Stimulated activated CD4-positive, alpha-beta T cell treated with anti-CD3 and anti-CD28 coated beads, Interleukin-4, amount 100 ng/mL, for 1 hour (primary cell): ENCODE measurements around the gene SORD.
"Not testable (repeated sequence)": the region's sequence is repeated elsewhere in the genome, so short reads cannot be mapped to it uniquely, and the experiment has no call there.

Source experiments
- DNase-seq: peaks from one replicate; pipeline ENCODE4 v3.0.0-alpha.2; 2020

The SORD gene

GRCh38 chr15:45100884-45101625 lies 78.1 kb downstream of the SORD start:
- DNase-seq = no peak

- DNase-seq = no peak
Measured at GRCh38 chr15:45101749-45102148, 78.8 kb downstream of the SORD start.

DNA sequence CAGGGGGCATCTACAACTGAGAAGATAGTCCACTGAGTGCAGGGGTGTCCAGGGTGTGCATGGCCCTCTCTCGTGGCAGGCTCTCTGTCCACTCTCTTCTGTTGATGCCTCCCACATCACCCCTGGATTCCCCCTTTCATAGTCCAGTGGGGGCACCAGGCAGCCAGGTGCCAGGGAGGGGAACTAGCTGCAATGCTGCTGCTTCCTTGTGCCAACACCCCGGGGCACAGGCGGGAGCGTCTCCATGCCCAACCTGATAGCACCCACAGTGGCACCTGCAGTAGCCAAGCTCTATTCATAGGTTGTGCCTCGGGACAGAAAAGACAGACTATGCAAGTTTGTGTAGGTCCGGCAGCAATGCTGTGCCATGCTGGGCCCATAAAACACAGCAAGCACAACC lies 79.2 kb downstream of the SORD start:
- no peak for DNase-seq

GRCh38 chr15:45104170-45104569 lies 81.2 kb downstream of the SORD start:
- not testable (repeated sequence) for DNase-seq

GRCh38 chr15:45105586-45105985 lies 82.6 kb downstream of the SORD start:
- DNase-seq = no peak

GRCh38 chr15:45106002-45106790 lies 83.2 kb downstream of the SORD start:
- no peak for DNase-seq

DNA sequence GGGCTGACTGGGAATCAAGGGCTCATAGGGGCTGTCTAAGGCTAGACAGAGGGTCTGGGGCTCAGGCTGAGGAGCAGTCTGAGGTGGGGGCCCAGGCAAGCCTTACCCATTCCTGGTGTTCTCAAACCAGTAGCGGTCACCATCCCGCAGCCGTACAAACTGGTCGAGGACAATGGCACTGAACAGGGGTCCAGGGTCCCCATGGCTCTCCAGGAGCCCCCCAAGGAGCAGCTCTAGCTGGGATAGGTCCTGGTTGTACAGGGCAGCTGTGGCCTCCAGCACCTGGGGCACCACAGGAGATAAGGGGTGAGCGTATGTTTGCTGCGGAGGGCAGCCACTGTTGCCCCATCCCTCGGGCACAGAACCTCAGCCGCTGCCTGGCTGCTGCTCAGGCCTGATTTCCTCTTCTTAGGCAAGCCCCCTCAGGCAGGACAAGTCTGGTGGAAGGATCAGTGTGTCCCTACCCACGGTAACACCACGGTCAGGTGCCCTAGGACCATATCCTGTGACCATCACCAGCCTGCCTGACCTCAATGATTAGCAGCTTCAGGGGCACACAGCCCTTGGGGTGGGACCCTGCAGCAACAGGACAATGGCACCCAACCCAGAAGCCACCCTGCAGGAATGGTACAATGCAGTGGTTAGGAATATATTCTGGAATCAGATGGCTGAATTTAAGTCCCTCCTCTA lies 85.1 kb downstream of the SORD start:
- DNase-seq = no peak

- DNase-seq = no peak
Measured at GRCh38 chr15:45110256-45110820, 87.3 kb downstream of the SORD start.

DNA sequence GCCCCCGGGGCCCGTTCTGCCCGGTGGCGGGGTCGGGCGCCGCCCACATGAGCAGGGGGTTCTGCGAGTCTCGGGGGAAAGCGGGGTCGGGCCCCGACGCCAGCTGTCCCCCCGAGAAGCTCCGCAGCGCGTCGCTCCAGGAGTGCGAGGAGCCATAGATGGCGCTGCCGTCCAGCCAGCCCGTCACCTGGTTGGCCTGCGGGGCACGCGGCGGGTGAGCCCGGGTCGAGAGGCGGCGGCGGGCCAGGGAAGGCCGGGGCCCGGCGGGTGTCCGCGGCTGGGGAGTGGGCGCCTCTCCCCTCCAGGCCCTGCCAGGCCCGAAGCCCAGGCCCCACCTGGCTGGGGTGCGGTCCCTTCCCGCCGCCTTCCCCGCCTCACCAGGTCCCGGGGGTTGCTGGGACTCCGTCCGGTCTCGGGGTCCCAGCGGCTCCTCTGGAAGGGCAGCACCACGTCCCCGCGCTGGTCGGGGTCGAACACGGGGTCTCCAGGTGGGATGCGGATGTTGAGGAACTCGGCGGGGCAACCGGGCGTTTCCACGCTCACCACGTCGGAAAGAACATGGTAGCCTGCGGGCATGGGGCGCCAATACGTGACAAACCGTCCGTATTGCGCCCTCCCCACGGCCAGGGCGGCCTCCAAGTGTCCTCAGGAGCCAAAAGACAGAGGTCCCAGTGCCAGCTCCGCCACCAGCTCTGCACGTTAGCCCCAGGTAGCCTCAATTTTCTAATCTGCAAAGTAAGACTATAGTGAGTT lies 88.6 kb downstream of the SORD start:
- no peak for DNase-seq

GRCh38 chr15:45112143-45112590 lies 89.2 kb downstream of the SORD start:
- DNase-seq = no peak

DNA sequence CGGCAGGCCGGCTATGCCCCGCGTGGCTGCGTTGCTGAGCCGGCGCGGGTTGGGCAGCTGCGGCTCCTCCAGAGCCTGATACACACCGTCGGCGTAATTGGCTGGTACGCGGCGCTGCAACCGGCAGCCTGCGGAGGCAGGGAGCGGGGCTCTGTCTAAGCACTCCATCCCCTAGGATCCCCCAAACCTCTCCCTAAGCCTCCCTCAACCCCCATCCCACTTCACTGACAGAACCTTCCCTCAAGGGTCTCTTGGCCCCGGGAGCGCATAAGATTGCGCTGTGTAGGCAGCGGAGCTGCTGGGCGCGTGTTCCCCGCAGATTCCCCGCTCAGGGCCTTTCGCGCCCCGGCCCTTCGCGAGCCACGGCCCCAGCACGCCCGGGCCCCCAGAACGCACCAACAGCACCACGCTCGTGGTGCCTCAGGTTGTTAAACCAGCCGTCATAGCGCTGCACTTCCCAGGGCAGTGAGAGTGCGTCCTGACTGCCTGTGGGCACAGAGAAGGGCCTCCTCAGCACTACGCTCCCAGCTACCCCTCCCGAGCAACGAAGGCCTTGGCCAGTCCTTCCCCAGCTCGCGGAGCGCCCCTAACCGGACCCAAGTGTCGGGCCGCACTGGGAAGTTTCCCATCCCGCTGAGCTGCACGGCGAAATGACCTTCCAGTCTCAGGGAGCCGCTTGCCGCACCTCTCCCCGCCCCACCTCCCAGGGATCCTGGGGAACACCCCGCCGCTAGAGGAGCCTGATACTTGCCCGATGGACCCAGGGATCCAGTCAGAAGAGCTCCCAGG lies 89.8 kb downstream of the SORD start:
- DNase-seq = no peak

DNA sequence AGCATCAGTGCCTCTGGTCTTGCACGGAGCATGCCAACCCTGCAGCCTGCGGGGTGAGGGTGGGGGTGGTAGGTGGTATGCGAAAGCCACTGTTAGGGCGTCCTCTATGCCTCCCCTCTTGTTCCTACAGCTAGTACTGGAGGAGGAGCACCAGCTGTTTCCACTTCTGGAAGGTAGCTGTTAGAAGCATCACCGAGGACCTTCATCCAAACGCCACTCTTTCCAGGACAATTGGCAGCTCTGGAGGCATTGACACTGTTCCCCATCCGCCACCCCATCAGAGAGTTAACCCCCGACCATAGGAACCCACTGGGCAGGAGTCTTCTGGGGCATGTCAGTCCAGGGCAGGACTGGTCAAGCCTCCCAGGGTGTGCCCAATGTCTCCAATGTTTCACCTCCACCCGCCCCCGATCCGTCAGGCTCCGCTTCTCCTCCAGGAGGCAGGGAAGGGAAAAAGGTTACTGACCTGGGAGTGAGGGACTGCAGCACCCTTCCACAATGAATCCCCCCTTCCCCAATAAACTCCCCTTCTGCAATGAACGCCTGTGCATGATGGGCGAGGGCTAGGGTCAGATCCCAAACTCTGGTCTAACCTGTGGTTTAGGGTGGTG lies 90.5 kb downstream of the SORD start:
- no peak for DNase-seq

DNA sequence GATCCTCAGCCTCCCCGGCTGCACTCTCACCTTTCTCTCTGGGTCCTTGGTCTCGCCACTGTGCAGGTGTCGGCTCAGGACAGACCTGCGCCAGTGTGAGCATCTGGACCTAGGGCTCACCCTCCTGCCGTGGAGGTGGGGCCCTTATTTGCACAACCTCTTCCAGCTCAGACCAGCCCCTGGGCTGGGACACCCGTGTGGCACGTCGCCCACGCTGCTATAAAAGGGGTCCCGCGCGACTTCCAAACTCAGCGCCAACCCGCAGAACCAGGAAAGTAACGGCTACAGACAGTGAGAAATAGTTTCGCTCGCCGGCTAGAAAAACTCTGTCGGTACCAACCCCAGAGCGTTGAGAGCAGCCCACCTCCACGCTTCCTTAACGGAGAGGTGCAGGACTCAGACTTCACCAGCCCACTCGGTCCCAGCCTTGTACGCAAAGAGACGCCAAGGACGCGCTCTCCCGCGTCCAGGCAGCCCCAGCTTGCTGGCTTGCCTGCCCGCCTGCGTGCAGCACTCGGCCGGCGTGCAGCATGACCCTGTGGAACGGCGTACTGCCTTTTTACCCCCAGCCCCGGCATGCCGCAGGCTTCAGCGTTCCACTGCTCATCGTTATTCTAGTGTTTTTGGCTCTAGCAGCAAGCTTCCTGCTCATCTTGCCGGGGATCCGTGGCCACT lies 91.2 kb downstream of the SORD start, which contains the start of the genes DUOX2 and DUOXA2:
DUOX2 (minus strand) TSS at position 97 of the 675 bp plus-strand sequence. CDS start 761 bp downstream, outside the sequence.
DUOXA2 (plus strand) TSS at position 251 of the 675 bp plus-strand sequence; CDS start at position 531, 280 bp downstream.
- no peak for DNase-seq

DNA sequence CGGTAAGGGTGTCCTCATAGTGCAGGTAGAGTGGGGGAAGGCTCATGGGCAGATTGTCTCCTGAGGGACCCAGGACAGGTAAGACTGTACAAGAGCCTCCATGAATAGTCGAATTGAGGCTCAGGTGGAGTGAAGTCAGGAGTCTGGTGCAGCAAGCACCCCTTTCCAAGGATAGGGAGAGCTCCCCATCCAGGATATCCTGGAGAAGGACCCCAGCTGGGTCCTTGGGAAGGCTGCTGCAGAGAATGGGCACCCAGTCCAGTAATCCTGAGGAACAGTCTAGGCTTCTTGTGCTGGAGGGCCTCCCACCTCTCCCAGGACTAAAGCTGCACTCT lies 91.7 kb downstream of the SORD start:
- DNase-seq = no peak

- DNase-seq = no peak
Measured at GRCh38 chr15:45115312-45115820, 92.4 kb downstream of the SORD start.

GRCh38 chr15:45116006-45116481 lies 93.0 kb downstream of the SORD start:
- no peak for DNase-seq

DNA sequence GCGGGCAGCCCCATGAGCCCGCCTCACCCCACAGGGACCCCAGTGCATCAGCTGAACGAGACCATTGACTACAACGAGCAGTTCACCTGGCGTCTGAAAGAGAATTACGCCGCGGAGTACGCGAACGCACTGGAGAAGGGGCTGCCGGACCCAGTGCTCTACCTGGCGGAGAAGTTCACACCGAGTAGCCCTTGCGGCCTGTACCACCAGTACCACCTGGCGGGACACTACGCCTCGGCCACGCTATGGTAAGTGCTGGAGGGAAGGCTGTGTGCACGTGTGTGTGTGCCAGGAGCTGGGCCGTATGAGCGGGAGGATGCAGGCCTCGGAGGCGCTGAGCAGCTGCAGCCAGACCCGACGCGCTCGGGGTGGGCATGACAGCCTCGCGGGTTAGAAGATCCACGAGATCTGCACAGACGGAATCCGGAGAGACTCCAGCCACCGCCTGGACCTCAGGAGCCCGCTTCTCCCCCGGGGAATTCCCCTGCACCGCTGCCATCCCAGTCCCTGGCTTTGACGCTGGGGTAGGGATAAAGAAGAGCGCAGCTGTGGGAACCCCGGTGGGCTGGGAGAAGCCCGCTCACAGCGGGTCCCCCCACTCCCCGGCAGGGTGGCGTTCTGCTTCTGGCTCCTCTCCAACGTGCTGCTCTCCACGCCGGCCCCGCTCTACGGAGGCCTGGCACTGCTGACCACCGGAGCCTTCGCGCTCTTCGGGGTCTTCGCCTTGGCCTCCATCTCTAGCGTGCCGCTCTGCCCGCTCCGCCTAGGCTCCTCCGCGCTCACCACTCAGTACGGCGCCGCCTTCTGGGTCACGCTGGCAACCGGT lies 93.7 kb downstream of the SORD start:
- no peak for DNase-seq

- DNase-seq = no peak
Measured at GRCh38 chr15:45117308-45118130, 94.5 kb downstream of the SORD start.
